Measurements from ENCODE around the gene CHRNA10.
"Not testable (repeated sequence)": the region's sequence is repeated elsewhere in the genome, so short reads cannot be mapped to it uniquely, and the experiment has no call there.

CHRNA10 gene

DNA sequence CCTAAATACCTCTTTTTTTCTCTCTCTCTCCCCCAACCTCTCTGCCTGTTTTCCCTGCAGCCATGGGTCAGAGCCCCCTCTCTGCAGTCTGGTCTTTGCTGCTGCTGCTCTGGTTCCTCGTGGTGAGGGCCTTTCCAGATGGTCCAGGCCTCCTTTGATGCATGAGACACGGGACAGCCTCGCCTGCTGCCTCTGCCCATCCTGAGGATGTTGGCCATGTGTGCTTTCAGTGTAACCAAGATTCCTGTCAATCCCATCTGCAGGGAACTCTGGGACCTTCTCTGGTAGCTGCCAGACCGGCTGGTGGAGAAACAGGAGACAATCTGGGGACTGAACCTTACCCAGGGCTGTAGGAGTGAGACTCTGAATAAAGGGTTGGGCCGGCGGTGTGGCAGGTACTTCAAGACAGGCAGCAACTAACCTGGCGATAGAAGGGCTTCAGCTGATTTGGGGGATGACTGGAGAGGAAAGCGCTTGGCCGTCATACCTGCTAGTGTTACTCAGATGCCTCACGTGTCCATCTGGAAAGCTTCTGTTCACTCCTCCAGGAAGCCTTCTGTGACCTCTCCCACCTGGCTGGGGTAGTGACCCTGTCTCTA is 7.1 kb downstream of the CHRNA10 start:
- TF ChIP-seq, protein P1, sequence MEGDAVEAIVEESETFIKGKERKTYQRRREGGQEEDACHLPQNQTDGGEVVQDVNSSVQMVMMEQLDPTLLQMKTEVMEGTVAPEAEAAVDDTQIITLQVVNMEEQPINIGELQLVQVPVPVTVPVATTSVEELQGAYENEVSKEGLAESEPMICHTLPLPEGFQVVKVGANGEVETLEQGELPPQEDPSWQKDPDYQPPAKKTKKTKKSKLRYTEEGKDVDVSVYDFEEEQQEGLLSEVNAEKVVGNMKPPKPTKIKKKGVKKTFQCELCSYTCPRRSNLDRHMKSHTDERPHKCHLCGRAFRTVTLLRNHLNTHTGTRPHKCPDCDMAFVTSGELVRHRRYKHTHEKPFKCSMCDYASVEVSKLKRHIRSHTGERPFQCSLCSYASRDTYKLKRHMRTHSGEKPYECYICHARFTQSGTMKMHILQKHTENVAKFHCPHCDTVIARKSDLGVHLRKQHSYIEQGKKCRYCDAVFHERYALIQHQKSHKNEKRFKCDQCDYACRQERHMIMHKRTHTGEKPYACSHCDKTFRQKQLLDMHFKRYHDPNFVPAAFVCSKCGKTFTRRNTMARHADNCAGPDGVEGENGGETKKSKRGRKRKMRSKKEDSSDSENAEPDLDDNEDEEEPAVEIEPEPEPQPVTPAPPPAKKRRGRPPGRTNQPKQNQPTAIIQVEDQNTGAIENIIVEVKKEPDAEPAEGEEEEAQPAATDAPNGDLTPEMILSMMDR (IDR thresholded peaks at IDR 0.05; ENCODE audit: low read depth, low read length) = no peak
- H3K4me3 ChIP-seq (ENCODE audit: low read depth, low read length) = no peak overlapping the region

DNA sequence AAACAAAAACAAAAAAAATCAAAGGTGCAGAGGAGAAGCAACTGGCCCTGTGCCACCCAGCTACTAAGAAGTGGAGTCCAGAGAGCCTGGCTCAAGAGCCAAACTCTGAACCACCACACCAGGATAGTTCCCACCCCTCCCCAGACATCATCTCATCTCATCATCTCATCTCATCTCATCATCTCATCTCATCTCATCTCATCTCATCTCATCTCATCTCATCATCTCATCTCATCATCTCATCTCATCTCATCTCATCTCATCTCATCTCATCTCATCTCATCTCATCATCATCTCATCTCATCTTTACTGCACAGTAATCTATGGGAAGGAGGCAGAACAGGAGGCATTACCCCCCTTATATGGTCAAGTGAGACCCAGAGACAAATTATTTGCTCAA is 8.3 kb downstream of the CHRNA10 start:
- no peak overlapping the region for H3K4me3 ChIP-seq (ENCODE audit: low read depth, low read length)
- TF ChIP-seq, protein P1 (IDR thresholded peaks at IDR 0.05; ENCODE audit: low read depth, low read length) = no peak

DNA sequence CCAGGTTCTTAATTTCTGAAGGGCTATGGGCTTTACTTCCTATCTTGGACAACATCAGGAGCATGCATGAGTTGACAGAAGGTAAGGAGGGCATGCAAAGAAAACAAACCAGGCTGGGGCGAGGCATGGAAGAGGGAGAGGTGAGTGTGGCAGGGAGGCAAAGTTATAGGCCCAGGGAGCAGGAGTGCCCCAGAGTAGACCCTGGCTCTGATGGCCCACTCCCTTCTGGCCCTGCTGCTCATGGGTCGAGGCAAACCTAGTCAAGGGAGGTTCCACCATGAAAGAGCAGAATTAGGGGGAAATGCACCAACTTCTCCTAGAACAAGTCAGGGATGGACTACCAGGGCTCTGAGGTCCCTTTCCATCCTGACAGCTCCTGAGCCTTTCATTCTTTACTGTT is 10.2 kb downstream of the CHRNA10 start:
- TF ChIP-seq, protein P1 (IDR thresholded peaks at IDR 0.05; ENCODE audit: low read depth, low read length) = no peak
- H3K4me3 ChIP-seq (ENCODE audit: low read depth, low read length) = no peak overlapping the region

DNA sequence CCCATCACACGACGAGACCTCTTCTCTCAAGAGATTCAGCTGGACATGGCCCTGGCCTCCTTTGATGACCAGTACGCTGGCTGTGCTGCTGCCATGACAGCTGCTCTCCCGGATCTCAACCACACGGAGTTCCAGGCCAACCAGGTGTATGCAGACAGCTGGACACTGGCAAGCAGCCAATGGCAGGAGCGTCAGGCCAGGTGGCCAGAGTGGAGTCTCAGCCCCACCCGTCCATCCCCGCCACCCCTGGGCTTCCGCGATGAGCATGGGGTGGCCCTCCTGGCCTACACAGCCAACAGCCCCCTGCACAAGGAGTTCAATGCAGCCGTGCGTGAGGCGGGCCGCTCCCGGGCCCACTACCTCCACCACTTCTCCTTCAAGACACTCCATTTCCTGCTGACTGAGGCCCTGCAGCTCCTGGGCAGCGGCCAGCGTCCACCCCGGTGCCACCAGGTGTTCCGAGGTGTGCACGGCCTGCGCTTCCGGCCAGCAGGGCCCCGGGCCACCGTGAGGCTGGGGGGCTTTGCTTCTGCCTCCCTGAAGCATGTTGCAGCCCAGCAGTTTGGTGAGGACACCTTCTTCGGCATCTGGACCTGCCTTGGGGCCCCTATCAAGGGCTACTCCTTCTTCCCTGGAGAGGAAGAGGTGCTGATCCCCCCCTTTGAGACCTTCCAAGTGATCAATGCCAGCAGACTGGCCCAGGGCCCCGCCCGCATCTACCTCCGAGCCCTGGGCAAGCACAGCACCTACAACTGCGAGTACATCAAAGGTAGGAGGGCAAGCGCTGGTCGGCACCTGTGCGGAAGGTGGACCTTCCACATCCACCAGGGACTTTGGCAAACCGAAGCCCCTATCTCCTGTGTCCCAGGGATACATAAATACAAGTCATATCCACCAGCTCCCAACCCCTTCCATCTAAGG is 11.3 kb downstream of the CHRNA10 start:
- no peak overlapping the region for H3K4me3 ChIP-seq (ENCODE audit: low read depth, low read length)
- TF ChIP-seq, protein P1 (IDR thresholded peaks at IDR 0.05; ENCODE audit: low read depth, low read length) = no peak

DNA sequence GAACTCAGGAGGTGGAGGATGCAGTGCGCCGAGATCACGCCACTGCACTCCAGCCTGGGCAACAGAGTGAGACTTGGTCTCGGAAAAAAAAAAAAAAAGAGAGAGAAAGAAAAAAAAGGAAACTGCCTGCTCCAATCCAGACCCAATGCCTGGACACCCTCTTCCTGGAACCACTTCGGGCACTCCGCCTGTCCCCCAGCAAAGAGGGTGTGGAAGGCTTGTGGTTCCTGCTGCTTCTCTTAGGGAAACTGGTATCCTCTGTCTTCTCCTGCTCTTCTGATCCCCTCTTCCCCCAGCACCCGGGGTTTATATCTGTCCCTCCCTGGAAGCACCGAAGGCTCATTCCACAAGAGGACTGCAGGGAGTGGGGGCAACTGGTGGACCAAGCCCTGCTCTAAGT is 12.9 kb downstream of the CHRNA10 start:
- TF ChIP-seq, protein P1 (IDR thresholded peaks at IDR 0.05; ENCODE audit: low read depth, low read length) = no peak

DNA sequence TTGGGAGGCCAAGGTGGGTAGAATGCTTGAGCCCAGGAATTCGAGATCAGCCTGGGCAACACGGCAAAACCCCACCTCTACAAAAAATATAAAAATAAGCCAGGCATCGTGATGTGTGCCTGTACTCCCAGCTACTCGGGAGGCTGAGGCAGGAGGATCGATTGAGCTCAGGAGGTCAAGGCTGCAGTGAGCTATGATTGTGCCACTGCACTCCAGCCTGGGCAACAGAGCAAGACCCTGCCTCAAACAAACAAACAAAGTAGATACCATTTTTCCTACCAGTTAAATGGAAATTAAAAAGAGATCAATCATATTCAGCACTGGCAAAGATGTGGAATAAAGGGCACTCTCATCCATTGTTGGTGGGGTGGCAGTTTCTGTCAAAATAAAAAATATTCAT is 13.9 kb downstream of the CHRNA10 start:
- not testable (repeated sequence) for H3K4me3 ChIP-seq (ENCODE audit: low read depth, low read length)

More for the DNA sequence above, 12.9 kb downstream of the CHRNA10 start:
- H3K4me3 ChIP-seq (ENCODE audit: low read depth, low read length) = no peak overlapping the region

DNA sequence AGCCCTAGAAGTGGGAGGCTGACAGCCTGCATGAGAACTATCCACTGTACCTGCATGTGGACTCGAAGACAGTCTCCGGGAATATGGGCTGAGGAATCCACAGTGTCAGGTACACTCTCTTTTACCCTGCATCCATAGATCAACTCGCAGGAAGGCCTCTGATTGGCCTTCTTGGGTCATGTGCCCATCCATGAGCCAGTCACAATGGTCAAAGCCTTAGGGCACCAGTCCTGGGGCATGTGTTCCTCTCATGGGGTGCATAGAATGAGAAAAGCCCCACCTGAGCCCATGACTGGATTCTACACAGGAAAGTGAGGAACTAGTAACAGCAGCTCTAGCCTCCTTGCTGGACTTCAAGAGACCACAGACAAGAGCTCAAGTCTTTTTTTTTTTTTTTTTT is 15.6 kb downstream of the CHRNA10 start:
- TF ChIP-seq, protein P1 (IDR thresholded peaks at IDR 0.05; ENCODE audit: low read depth, low read length) = no peak
- no peak overlapping the region for H3K4me3 ChIP-seq (ENCODE audit: low read depth, low read length)

DNA sequence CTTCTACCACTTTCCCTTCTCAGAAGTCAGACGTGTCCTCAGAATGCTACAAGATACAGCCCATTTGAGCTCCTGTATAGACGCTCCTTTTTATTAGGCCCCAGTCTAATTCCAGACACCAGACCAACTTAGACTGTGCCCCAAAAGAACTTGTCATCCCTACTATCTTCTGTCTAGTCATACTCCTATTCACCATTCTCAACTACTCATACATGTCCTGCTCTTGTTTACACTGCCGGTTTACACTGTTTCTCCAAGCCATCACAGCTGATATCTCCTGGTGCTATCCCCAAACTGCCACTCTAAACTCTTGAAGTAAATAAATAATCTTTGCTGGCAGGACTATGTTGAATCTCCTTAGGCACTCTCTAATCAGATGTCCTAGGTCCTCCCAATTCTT is 18.7 kb downstream of the CHRNA10 start:
- H3K4me3 ChIP-seq (ENCODE audit: low read depth, low read length) = not testable (repeated sequence)

DNA sequence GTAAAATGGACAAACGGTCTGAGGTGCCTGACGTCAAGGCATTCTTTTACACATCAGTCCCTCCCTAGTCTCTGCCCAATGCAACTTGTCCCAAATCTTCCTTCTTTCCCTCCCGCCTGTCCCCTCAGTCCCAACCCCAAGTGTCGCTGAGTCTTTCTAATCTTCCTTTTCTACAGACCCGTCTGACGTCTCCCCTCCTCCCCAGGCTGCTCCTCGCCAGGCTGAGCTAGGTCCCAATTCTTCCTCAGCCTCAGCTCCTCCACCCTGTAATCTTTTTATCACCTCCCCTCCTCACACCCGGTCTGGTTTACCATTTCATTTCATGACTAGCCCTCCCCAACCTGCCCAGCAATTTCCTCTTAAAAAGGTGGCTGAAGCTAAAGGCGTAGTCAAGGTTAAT is 21.8 kb downstream of the CHRNA10 start:
- H3K4me3 ChIP-seq (ENCODE audit: low read depth, low read length) = not testable (repeated sequence)

DNA sequence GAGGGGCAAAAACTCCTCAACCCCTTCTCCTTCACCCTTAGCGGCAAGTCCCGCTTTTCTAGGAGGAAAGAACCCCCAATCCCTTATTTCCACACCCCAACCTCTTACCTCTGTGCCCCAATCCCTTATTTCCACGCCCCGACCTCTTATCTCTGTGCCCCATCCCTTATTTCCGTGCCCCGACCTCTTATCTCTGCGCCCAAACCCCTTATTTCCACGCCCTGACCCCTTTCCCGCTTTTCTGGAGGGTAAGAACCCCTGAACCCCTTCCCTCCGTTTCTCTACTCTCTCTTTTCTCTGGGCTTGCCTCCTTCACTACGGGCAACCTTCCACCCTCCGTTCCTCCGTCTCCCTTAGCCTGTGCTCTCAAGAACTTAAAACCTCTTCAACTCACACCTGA is 22.3 kb downstream of the CHRNA10 start:
- H3K4me3 ChIP-seq (ENCODE audit: low read depth, low read length) = not testable (repeated sequence)

Measured in WI38 (cell line).